Activated T-helper 1 cell treated with anti-CD3 and anti-CD28 coated beads, Interleukin-2, amount 50 U/mL, for 16 hours (primary cell): ENCODE data around the gene FAM76B.
"Not testable (repeated sequence)": the region's sequence is repeated elsewhere in the genome, so short reads cannot be mapped to it uniquely, and the experiment has no call there.

Experiments used
- DNase-seq, 2 donors: peaks; one replicate each; pipeline ENCODE4 v3.0.0-alpha.2; 2020; ENCODE audit warnings: low read depth in 1 of 2, low spot score in 1 of 2

The FAM76B gene

GRCh38 chr11:95789506-95790122 lies at the start of gene FAM76B:
FAM76B (minus strand) TSS chr11:95789782; CDS start chr11:95789478, 304 bp downstream.
- DNase-seq, result peak; percentile 88 to 96

- DNase-seq, result peak in 1 of 2 donors; percentile 29
Observed at GRCh38 chr11:95835768-95836488, 46.3 kb upstream of the FAM76B start.

GRCh38 chr11:95835351-95835750 lies 45.8 kb upstream of the FAM76B start:
- DNase-seq, result no peak

- DNase-seq, result no peak
Observed at GRCh38 chr11:95833378-95833777, 43.8 kb upstream of the FAM76B start.

GRCh38 chr11:95832763-95833162 lies 43.2 kb upstream of the FAM76B start:
- no peak for DNase-seq

GRCh38 chr11:95831198-95831883 lies 41.8 kb upstream of the FAM76B start:
- DNase-seq, result no peak

- DNase-seq, result no peak
Observed at GRCh38 chr11:95829580-95830259, 40.1 kb upstream of the FAM76B start.

GRCh38 chr11:95827696-95828095 lies 38.1 kb upstream of the FAM76B start:
- DNase-seq, result no peak

GRCh38 chr11:95821640-95822039 lies 32.1 kb upstream of the FAM76B start:
- DNase-seq, result no peak

- DNase-seq, result no peak
Observed at GRCh38 chr11:95816037-95816436, 26.5 kb upstream of the FAM76B start.

- not testable (repeated sequence) for DNase-seq
Observed at GRCh38 chr11:95811052-95811451, 21.5 kb upstream of the FAM76B start.

GRCh38 chr11:95806464-95806863 lies 16.9 kb upstream of the FAM76B start:
- not testable (repeated sequence) for DNase-seq

- DNase-seq, result no peak
Observed at GRCh38 chr11:95805869-95806268, 16.3 kb upstream of the FAM76B start.

GRCh38 chr11:95803973-95804372 lies 14.4 kb upstream of the FAM76B start:
- no peak for DNase-seq

GRCh38 chr11:95802806-95803205 lies 13.2 kb upstream of the FAM76B start:
- no peak for DNase-seq

- no peak for DNase-seq
Observed at GRCh38 chr11:95800438-95800837, 10.9 kb upstream of the FAM76B start.

- no peak for DNase-seq
Observed at GRCh38 chr11:95799546-95799945, 10.0 kb upstream of the FAM76B start.

GRCh38 chr11:95796501-95796900 lies 6.9 kb upstream of the FAM76B start:
- DNase-seq, result no peak

GRCh38 chr11:95795627-95796295 lies 6.2 kb upstream of the FAM76B start:
- no peak for DNase-seq

- no peak for DNase-seq
Observed at GRCh38 chr11:95794086-95794485, 4.5 kb upstream of the FAM76B start.

GRCh38 chr11:95793116-95793515 lies 3.5 kb upstream of the FAM76B start:
- no peak for DNase-seq
